ENCODE data around the gene LMO2.

DNA sequence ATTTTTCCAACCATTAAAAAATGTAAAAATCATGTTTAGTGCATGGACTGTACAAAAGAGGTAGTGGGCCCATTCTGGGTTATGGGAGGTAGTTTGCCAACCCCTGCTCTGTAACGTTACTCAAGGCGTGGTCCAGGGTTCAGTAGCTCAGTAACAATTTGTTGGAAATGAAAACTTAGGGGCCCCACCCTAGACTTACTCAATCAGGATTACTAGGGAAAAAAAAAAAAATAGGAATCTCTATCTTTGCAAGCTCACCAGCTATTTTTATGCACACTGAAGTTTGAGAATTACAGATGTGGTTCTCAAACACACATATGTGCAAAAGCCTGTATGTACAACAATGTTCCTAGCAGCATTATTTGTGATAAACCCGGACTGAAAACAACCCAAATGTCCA lies 17.3 kb upstream of the LMO2 start:
- TF ChIP-seq, protein P1, sequence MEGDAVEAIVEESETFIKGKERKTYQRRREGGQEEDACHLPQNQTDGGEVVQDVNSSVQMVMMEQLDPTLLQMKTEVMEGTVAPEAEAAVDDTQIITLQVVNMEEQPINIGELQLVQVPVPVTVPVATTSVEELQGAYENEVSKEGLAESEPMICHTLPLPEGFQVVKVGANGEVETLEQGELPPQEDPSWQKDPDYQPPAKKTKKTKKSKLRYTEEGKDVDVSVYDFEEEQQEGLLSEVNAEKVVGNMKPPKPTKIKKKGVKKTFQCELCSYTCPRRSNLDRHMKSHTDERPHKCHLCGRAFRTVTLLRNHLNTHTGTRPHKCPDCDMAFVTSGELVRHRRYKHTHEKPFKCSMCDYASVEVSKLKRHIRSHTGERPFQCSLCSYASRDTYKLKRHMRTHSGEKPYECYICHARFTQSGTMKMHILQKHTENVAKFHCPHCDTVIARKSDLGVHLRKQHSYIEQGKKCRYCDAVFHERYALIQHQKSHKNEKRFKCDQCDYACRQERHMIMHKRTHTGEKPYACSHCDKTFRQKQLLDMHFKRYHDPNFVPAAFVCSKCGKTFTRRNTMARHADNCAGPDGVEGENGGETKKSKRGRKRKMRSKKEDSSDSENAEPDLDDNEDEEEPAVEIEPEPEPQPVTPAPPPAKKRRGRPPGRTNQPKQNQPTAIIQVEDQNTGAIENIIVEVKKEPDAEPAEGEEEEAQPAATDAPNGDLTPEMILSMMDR (IDR thresholded peaks at IDR 0.05), result no peak
- TF ChIP-seq EP300 (IDR thresholded peaks at IDR 0.05), result no peak
- TF ChIP-seq POLR2A (IDR thresholded peaks at IDR 0.05), result no peak
